ENCODE results near the gene CCDC187. TPM values are rescaled to one million over a fixed set of nuclear protein-coding genes. Genes with fewer than 3 reads are reported as not detected.

The CCDC187 gene
- polyA plus RNA-seq, 1 donor (not counting 4 experiments of a cell fraction or from before 2014, with no cell fraction given) = 0.03 TPM

DNA sequence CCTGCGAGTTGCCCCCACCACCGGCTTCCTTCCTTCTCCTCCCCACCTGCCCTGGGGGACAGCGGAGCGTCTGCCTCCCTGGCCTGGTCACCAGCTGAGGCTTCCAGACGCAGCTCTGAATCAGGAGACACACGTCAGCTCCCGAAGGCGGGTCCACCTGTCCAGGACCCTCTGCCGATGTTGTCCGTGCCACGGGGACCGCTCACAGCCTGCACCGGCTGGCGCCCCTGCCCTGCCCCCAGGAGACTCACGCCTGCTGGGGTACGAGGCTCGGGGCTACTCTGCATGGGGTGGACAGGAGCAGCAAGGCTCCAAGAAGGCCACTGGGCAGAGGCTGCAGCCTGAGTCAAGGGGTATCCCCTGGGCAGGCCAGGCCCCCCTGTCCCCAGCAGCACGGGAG lies 1.9 kb upstream of the CCDC187 start:
- Histone ChIP-seq H3K4me2 (ENCODE audit: control insufficient read depth, extremely low read depth, insufficient read depth, low read depth, low read length) (no peak overlapping the region), H3K4me1 (ENCODE audit: control insufficient read depth, extremely low read depth, insufficient read depth, low read length) (peaks cover 17% of the 10 kb centered on the region), H3K4me3 (ENCODE audit: control insufficient read depth in 2 of 3, extremely low read depth in 1 of 3, insufficient read depth in 2 of 3, low read depth in 1 of 3, low read length in 3 of 3) (no peak overlapping the region), H3K9me3 (ENCODE audit: control insufficient read depth, low read depth, low read length) (no peaks in the 10 kb centered on the region), H3K27ac (ENCODE audit: control insufficient read depth, insufficient read depth, low read length) (no peak overlapping the region), H3K27me3 (ENCODE audit: control insufficient read depth, extremely low read depth, insufficient read depth, low read length) (peaks cover 31% of the 10 kb centered on the region), H3K9me1 (ENCODE audit: control insufficient read depth, extremely low read depth, insufficient read depth, low read length) (no peaks in the 10 kb centered on the region), H2AFZ (ENCODE audit: control insufficient read depth, low read length) (no peak overlapping the region), H3K9ac (ENCODE audit: control insufficient read depth, extremely low read depth, insufficient read depth, low read length) (no peak overlapping the region), H3K79me2 (ENCODE audit: control insufficient read depth, insufficient read depth, low read length) (no peaks in the 10 kb centered on the region), H4K20me1 (ENCODE audit: control insufficient read depth, extremely low read depth, insufficient read depth, low read length) (no peaks in the 10 kb centered on the region), H3K36me3 (ENCODE audit: control insufficient read depth in 2 of 2, extremely low read depth in 1 of 2, insufficient read depth in 2 of 2, low read length in 2 of 2) (no peaks in the 10 kb centered on the region)
- dilution Hi-C loops (cut with MboI; ENCODE audit: extremely low pct_ligation_motif_present, low sequenced_read_pairs) = no loop called here
- DNase-seq (ENCODE audit: low read depth, low spot score) (no peak), FAIRE-seq (no peak)
- TF ChIP-seq, protein P1, sequence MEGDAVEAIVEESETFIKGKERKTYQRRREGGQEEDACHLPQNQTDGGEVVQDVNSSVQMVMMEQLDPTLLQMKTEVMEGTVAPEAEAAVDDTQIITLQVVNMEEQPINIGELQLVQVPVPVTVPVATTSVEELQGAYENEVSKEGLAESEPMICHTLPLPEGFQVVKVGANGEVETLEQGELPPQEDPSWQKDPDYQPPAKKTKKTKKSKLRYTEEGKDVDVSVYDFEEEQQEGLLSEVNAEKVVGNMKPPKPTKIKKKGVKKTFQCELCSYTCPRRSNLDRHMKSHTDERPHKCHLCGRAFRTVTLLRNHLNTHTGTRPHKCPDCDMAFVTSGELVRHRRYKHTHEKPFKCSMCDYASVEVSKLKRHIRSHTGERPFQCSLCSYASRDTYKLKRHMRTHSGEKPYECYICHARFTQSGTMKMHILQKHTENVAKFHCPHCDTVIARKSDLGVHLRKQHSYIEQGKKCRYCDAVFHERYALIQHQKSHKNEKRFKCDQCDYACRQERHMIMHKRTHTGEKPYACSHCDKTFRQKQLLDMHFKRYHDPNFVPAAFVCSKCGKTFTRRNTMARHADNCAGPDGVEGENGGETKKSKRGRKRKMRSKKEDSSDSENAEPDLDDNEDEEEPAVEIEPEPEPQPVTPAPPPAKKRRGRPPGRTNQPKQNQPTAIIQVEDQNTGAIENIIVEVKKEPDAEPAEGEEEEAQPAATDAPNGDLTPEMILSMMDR (optimal IDR thresholded peaks at IDR 0.05 in 1 of 3, IDR thresholded peaks at IDR 0.05 in 1 of 3, conservative IDR thresholded peaks at IDR 0.05 in 1 of 3; ENCODE audit: extremely low read depth in 1 of 3, insufficient read depth in 2 of 3, low read length in 3 of 3) = no peak
- TF ChIP-seq EZH2 (IDR thresholded peaks at IDR 0.05; ENCODE audit: low read length) = no peak

DNA sequence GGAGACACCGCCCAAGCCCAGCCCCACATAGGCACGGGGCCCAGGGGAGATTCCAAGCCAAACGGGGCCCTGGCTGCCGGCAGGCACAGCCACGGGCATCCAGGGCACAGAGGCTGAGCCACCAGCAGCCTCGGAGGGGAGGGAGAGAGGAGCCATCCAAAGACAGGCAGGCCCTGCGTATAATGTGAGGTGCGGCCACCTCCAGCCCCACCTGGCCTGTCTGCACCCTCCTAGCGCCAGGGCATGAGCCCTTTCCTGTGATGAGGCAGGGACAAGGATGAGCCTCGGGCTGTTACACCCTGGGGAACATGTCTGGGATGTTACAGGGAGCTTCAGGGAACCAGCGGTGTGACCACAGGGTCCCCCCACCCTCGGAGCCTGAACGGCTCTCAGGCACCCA lies 1.1 kb upstream of the CCDC187 start:
- dilution Hi-C loops (cut with MboI; ENCODE audit: extremely low pct_ligation_motif_present, low sequenced_read_pairs) = no loop called here
- H3K4me1 ChIP-seq (ENCODE audit: control insufficient read depth, extremely low read depth, insufficient read depth, low read length) = peaks cover 17% of the 10 kb centered on the region
- H2AFZ ChIP-seq (ENCODE audit: control insufficient read depth, low read length) = no peak overlapping the region
- no peaks in the 10 kb centered on the region for H4K20me1 ChIP-seq (ENCODE audit: control insufficient read depth, extremely low read depth, insufficient read depth, low read length)
- DNase-seq (ENCODE audit: low read depth, low spot score) = no peak
- no peaks in the 10 kb centered on the region for H3K9me1 ChIP-seq (ENCODE audit: control insufficient read depth, extremely low read depth, insufficient read depth, low read length)
- no peaks in the 10 kb centered on the region for H3K36me3 ChIP-seq (ENCODE audit: control insufficient read depth in 2 of 2, extremely low read depth in 1 of 2, insufficient read depth in 2 of 2, low read length in 2 of 2)
- no peak overlapping the region for H3K9ac ChIP-seq (ENCODE audit: control insufficient read depth, extremely low read depth, insufficient read depth, low read length)
- no peak overlapping the region for H3K27ac ChIP-seq (ENCODE audit: control insufficient read depth, insufficient read depth, low read length)
- no peaks in the 10 kb centered on the region for H3K79me2 ChIP-seq (ENCODE audit: control insufficient read depth, insufficient read depth, low read length)
- no peak for FAIRE-seq
- peaks cover 31% of the 10 kb centered on the region for H3K27me3 ChIP-seq (ENCODE audit: control insufficient read depth, extremely low read depth, insufficient read depth, low read length)
- H3K9me3 ChIP-seq (ENCODE audit: control insufficient read depth, low read depth, low read length) = no peaks in the 10 kb centered on the region
- no peak overlapping the region for H3K4me3 ChIP-seq (ENCODE audit: control insufficient read depth in 2 of 3, extremely low read depth in 1 of 3, insufficient read depth in 2 of 3, low read depth in 1 of 3, low read length in 3 of 3)
- TF ChIP-seq EZH2 (IDR thresholded peaks at IDR 0.05; ENCODE audit: low read length) = no peak
- TF ChIP-seq, protein P1 (optimal IDR thresholded peaks at IDR 0.05 in 1 of 3, IDR thresholded peaks at IDR 0.05 in 1 of 3, conservative IDR thresholded peaks at IDR 0.05 in 1 of 3; ENCODE audit: extremely low read depth in 1 of 3, insufficient read depth in 2 of 3, low read length in 3 of 3) = no peak
- no peak overlapping the region for H3K4me2 ChIP-seq (ENCODE audit: control insufficient read depth, extremely low read depth, insufficient read depth, low read depth, low read length)
